NB4 (cell line): ENCODE data around the gene ZYX.

Experiments
- CTCF ChIP-seq: IDR thresholded peaks from one replicate; pipeline ENCODE4 v1.5.1; 2012; ENCODE audit warnings: low read depth, low read length
- MAX ChIP-seq: IDR thresholded peaks from 2 replicates; pipeline ENCODE4 v1.6.1; 2011; ENCODE audit warnings: low read depth, low read length
- MYC ChIP-seq: IDR thresholded peaks from 2 replicates; pipeline ENCODE4 v1.6.1; 2011; ENCODE audit warnings: low read depth, low read length
- POLR2A ChIP-seq: IDR thresholded peaks from 2 replicates; pipeline ENCODE4 v1.6.1; 2011; ENCODE audit warnings: mild to moderate bottlenecking; ENCODE audit not compliant: insufficient read length; ENCODE audit errors: extremely low read depth

GRCh38 chr7:143408252-143408685 lies 27.1 kb downstream of the ZYX start:
- TF ChIP-seq CTCF (no peak), MAX (no peak), POLR2A (no peak), MYC (no peak)
